ENCODE measurements around the gene LY86.
"Not testable (repeated sequence)": the region's sequence is repeated elsewhere in the genome, so short reads cannot be mapped to it uniquely, and the experiment has no call there.

Gene LY86

GRCh38 chr6:6654599-6655575 lies 66.4 kb downstream of the LY86 start:
- peak; percentile 81 for DNase-seq

DNA sequence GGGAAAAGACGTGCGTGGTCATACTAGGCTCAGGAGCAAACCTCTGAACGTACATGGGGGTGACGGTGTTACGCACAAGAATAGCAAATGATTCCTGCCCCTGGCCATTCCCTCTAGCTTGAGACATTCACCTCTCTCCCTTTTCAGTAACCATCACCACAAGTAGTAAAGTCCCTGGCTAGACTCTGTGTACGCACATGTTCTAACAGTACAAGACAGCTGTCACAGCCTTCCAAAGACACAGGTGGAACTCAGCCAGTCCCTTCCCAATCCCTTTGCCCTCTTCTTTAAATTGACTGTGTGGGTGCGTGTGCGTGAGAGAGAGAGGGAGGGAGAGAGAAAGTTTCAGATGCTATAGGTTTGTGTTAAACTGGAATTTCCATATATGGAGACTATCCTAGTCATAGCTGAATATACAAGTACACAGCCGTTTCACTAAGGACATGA lies 67.3 kb downstream of the LY86 start:
- DNase-seq = peak; percentile 78

DNA sequence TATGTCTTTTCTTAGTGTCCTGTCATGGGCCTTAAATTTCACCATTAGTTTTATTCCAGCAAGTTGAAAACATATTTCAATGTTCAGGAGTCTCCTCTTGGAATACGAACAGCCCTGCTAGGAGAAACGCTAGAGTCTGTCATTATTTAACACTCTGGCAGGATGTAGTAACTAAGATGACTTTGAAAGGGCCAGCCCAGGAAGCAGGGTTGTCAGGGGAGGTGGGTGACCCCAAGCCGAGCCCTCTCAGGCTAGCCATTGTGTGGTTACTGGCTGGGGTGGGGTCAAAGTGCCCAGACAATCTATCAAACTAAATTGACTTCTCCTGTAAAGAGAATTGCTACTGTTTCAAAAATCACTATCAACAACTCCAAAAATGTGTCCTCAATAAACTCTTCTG lies 67.8 kb downstream of the LY86 start:
- DNase-seq = peak; percentile 69

GRCh38 chr6:6657085-6657819 lies 68.7 kb downstream of the LY86 start:
- no peak for DNase-seq

- no peak for DNase-seq
Observed at GRCh38 chr6:6657820-6658217, 69.3 kb downstream of the LY86 start.

DNA sequence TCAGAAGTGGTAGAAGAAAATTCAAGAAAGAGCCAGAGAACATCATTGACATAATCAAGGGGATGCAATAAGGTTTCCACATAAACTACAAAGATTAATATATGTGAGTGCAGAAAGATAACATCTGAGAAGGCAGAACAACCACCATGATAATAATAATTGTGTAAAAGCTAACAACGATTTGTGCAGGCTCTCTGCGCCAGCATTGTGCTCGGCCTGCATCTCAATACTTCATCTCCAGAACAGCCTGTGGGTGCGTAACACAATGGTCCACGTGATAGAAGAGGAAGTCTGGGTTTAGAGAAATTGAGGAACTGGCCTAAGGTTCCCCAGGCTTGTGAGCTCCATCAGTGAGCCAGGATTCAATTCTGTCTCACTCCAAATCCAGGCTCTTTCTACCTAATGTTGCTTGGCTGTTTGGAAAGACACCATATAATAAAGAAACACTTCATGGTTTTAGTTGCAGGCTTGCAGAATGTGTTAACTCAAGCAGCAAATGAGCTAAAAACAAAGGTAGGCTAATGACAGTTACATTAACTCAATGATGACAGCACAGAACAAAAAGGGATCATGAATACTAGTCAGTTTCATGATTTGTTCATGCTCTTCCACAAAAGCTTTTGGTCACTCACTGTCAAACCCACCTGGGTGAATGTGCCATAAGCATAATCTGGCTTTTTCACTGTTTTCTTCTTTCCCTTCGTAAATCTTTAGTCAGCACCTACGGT lies 71.2 kb downstream of the LY86 start:
- DNase-seq = no peak

GRCh38 chr6:6660339-6661045 lies 72.0 kb downstream of the LY86 start:
- DNase-seq = no peak

GRCh38 chr6:6661191-6661590 lies 72.7 kb downstream of the LY86 start:
- no peak for DNase-seq

DNA sequence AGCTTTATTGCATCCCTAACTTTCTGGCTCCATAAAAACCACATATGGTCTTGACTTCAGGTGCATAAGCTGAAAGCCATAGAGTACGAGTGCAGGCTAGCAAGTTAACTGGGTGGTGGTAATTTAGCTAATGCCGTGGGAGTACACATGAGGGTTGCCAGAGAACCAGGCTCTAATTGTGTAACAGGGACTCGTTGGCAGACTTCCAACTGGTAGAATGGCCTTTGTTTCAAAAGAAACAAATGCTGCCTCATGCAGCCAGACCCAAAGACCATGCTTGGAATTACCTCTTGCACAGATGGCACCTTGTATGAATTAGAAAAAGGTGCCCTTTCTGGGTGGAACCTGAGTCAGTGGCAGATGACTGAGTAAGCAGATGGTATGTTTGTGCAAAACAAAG lies 73.2 kb downstream of the LY86 start:
- DNase-seq = no peak

- no peak for DNase-seq
Observed at GRCh38 chr6:6663421-6664135, 75.1 kb downstream of the LY86 start.

- no peak for DNase-seq
Observed at GRCh38 chr6:6665555-6666243, 77.2 kb downstream of the LY86 start.

- DNase-seq = not testable (repeated sequence)
Observed at GRCh38 chr6:6670150-6670549, 81.6 kb downstream of the LY86 start.

GRCh38 chr6:6674872-6675271 lies 86.4 kb downstream of the LY86 start:
- no peak for DNase-seq

DNA sequence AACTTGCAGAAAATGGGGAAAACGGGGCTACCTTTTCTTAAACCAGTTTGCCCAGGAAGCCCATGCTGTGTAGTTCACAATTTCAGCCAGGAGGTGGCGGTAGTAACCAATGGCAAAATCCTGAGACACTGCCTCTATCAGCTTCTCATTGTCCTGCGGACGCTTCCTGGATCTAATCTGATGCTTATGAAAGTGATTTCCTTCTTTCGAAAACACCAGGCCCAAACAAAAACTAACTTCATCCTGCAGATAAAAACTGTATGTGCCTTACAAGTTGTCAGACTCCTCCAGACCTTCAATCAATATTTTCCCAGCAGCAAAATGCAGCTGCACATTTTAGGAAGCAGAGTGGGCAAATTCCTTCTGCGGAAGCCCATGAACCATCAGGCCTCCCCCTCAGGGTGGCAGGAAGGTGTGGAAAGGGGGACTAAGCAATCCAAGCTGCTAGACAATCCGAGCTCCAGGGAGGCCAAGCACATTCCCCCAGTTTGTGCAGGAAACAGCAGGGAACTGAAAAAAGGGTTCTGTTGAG lies 88.5 kb downstream of the LY86 start:
- peak; percentile 84 for DNase-seq

- no peak for DNase-seq
Observed at GRCh38 chr6:6678185-6678671, 89.7 kb downstream of the LY86 start.

GRCh38 chr6:6678811-6679210 lies 90.3 kb downstream of the LY86 start:
- no peak for DNase-seq

DNA sequence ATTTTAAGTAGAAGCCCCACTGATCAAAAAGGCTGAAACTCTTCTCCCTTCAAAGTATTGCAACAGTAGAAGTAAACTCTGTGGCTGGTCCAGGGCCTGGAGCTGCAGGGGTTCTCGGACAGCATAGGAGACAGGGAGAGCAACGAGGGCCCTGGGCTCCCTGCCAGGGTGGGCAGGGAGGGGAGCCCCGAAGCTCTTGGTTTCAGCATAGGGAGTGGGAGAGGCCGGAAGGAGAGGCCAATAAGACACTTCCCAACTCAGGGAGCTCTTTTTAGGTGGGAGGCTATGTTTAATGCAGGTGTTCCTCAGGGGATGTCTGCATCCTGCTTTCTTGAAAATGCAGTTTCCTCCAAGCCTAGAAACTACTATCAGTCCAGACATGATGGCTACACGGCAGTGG lies 91.1 kb downstream of the LY86 start:
- no peak for DNase-seq

DNA sequence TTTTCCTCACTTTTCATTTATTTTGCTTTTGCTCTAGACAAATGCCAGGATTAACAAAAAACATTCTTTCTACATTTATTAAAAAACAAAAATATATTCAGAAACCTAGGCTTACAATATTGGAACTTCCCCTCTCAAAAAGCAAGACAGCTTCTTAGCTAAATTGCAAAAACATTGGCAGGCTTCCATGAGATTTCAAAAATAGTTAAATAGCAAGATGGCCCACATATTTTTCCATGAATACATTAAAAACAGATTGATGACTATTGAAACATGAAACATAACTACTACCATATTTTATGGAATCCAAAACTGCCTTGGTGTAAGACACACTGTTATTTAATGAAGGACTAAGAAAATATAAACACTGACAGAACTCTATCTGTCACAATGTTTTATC lies 92.0 kb downstream of the LY86 start:
- DNase-seq = no peak

DNA sequence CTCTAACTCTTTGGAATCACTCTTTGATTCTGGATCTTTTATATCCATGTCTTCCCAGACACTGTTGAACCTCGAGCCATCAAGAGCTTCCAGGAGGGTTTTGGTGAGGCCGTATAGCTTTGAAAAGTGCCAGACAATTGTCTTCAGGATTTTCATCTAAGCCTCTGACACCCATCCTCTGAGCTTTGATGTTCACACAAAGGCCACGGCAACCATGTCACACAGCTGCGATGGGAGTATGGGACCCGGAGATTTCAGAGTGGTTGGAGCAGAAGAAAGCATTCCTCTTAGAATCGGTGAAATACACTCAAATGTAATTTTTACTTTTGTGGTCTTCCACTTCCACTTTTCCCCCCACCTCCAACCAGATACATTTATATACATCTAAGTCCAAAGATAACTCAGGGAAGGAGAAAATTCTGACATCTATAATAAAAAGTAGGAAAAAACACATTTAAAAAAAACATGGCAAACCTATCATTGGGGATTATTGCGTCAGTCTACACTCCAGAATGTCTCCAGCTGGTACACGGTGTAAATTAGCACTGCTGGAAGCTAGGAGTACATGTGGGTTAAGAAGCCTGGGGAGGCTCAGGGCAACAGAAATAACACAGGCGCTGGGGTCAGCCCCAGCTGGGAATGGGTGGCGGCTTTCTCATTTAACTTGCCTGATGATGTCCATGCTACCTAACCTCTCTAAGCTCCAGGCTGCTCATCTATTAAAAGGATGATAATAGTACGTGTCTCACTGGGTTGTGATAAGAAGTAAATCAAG lies 92.7 kb downstream of the LY86 start:
- no peak for DNase-seq

- no peak for DNase-seq
Observed at GRCh38 chr6:6682225-6682624, 93.7 kb downstream of the LY86 start.
